OCI-LY3 (cell line): Measurements from ENCODE around the gene HOXA7.

Experiments used
- CTCF ChIP-seq: fragments of 200-600, 300-600 bp; sonication (generic); IDR thresholded peaks from 2 replicates; pipeline ENCODE4 v1.5.1; 2014; ENCODE audit warnings: antibody characterized with exemption, low read length, low read depth
- EZH2phosphoT487 ChIP-seq: fragments of 200-600 bp; shearing (Covaris generic); IDR thresholded peaks from 2 replicates; pipeline ENCODE4 v1.6.1; 2018; ENCODE audit warnings: antibody characterized with exemption, mixed run types, low read depth

- TF ChIP-seq CTCF (no peak), EZH2phosphoT487 (no peak)
Observed at GRCh38 chr7:27185854-27186667, 29.6 kb upstream of the HOXA7 start.
